H1 (cell line): Measurements from ENCODE around the gene OR8I2. TPM values are rescaled to one million over a fixed set of nuclear protein-coding genes. Genes with fewer than 3 reads are reported as not detected.
"Not testable (repeated sequence)": the region's sequence is repeated elsewhere in the genome, so short reads cannot be mapped to it uniquely, and the experiment has no call there.

Source experiments
- CTCF ChIA-PET: fragments of 300-600 bp; sonication (Branson Sonifier 250); formaldehyde crosslinking; loops from one replicate; lab custom pipeline; 2021; ENCODE audit not compliant: partially characterized antibody; lab: Charles Lee
- POLR2A ChIA-PET: fragments of 300-600 bp; sonication (Branson Sonifier 250); formaldehyde crosslinking; loops from one replicate; lab custom pipeline; 2021; ENCODE audit warnings: inconsistent platforms; ENCODE audit not compliant: partially characterized antibody; lab: Charles Lee
- DNase-seq, 2 experiments: peaks; one replicate each; pipeline versions ENCODE4 v3.0.0 to v3.0.0-alpha.2; 2010 to 2022; ENCODE audit warnings: low spot score in 2 of 2, low read depth in 1 of 2, mixed read lengths in 1 of 2
- FAIRE-seq: peaks from 2 replicates; lab custom pipeline; 2011; peaks lifted over from hg19 to GRCh38; lab: Jason Lieb, UNC
- H2AFZ ChIP-seq: 2 replicates; pipeline ENCODE4 v1.8.1; 2012; ENCODE audit warnings: low read length, inconsistent platforms
- H2AK5ac ChIP-seq: 2 replicates; pipeline ENCODE4 v1.6.1; 2013; ENCODE audit warnings: low read depth, low read length
- H2BK120ac ChIP-seq: replicated peaks from 2 replicates; pipeline ENCODE3; 2013; ENCODE audit warnings: low read depth, low read length, inconsistent platforms
- H2BK12ac ChIP-seq: 2 replicates; pipeline ENCODE4 v1.6.1; 2013; ENCODE audit warnings: low read depth, low read length
- H2BK15ac ChIP-seq: 2 replicates; pipeline ENCODE4 v1.6.1; 2013; ENCODE audit warnings: low read length
- H2BK20ac ChIP-seq: 2 replicates; pipeline ENCODE4 v1.6.1; 2013; ENCODE audit warnings: low read length
- H2BK5ac ChIP-seq: 2 replicates; pipeline ENCODE4 v1.6.1; 2013; ENCODE audit warnings: low read depth, low read length
- H3K14ac ChIP-seq: 2 replicates; pipeline ENCODE4 v1.6.1; 2013; ENCODE audit warnings: inconsistent platforms; ENCODE audit not compliant: insufficient read length
- H3K18ac ChIP-seq: 2 replicates; pipeline ENCODE4 v1.6.1; 2013; ENCODE audit warnings: low read length; ENCODE audit errors: extremely low read depth
- H3K23ac ChIP-seq: 2 replicates; pipeline ENCODE4 v1.6.1; 2013; ENCODE audit warnings: inconsistent platforms; ENCODE audit not compliant: insufficient read length
- H3K23me2 ChIP-seq: 2 replicates; pipeline ENCODE4 v1.6.1; 2013; ENCODE audit warnings: low read depth, low read length
- H3K27ac ChIP-seq: 2 replicates; pipeline ENCODE4 v1.6.1; 2011; ENCODE audit warnings: low read depth, low read length, inconsistent platforms
- H3K27me3 ChIP-seq, 4 experiments: replicated peaks in 1 of 4; 1 replicate in 1 of 4; 2 replicates in 3 of 4; pipeline versions ENCODE4 v1.6.1 to v1.8.1; 2011 to 2013; ENCODE audit warnings: low read length in 3 of 4, mild to moderate bottlenecking in 3 of 4, inconsistent platforms in 2 of 4, mixed read lengths in 2 of 4, moderate library complexity in 1 of 4; ENCODE audit not compliant: control insufficient read depth in 3 of 4, insufficient read depth in 3 of 4; ENCODE audit errors: extremely low read depth in 1 of 4
- H3K36me3 ChIP-seq, 4 experiments: 2 replicates each; pipeline versions ENCODE4 v1.6.1 to v1.8.1; 2011 to 2013; ENCODE audit warnings: mild to moderate bottlenecking in 4 of 4, low read length in 3 of 4, moderate library complexity in 2 of 4, control low read depth in 1 of 4, inconsistent platforms in 1 of 4; ENCODE audit not compliant: insufficient read depth in 4 of 4, control insufficient read depth in 2 of 4
- H3K4ac ChIP-seq: replicated peaks from 2 replicates; pipeline ENCODE3; 2013; ENCODE audit warnings: low read length, low read depth, mixed read lengths, inconsistent platforms; ENCODE audit not compliant: insufficient read length
- H3K4me1 ChIP-seq, 4 experiments: replicated peaks in 1 of 4; 1 replicate in 1 of 4; 2 replicates in 3 of 4; pipeline versions ENCODE4 v1.6.1 to v1.8.1; 2011 to 2013; ENCODE audit warnings: low read length in 3 of 4, inconsistent platforms in 2 of 4, mixed read lengths in 1 of 4; ENCODE audit not compliant: insufficient read depth in 4 of 4, control insufficient read depth in 3 of 4
- H3K4me2 ChIP-seq, 2 experiments: 2 replicates each; pipeline versions ENCODE4 v1.6.1 to v1.8.1; 2011 to 2013; ENCODE audit warnings: low read depth in 2 of 2, low read length in 2 of 2, control low read depth in 1 of 2, inconsistent platforms in 1 of 2, mild to moderate bottlenecking in 1 of 2; ENCODE audit not compliant: insufficient read depth in 1 of 2
- H3K4me3 ChIP-seq, 4 experiments: fragments of 200-600, 300-600 bp in 1 of 4; sonication (generic), shearing (Covaris generic), sonication (Bioruptor Twin) in 1 of 4; 2 replicates each; pipeline versions ENCODE4 v1.5.1 to v1.8.1; 2011 to 2016; ENCODE audit warnings: low read length in 4 of 4, low read depth in 3 of 4, control low read depth in 2 of 4, inconsistent platforms in 2 of 4, mild to moderate bottlenecking in 2 of 4, mixed read lengths in 1 of 4, moderate library complexity in 1 of 4; ENCODE audit not compliant: insufficient read depth in 2 of 4; ENCODE audit errors: extremely low read depth in 1 of 4
- H3K56ac ChIP-seq: replicated peaks from 2 replicates; pipeline ENCODE3; 2013; ENCODE audit warnings: low read depth, mild to moderate bottlenecking, mixed read lengths, low read length, inconsistent platforms; ENCODE audit not compliant: insufficient read length
- H3K79me1 ChIP-seq: 2 replicates; pipeline ENCODE4 v1.6.1; 2013; ENCODE audit warnings: low read depth, low read length, control low read depth
- H3K79me2 ChIP-seq, 2 experiments: 2 replicates each; pipeline versions ENCODE4 v1.6.1 to v1.8.1; 2012 to 2013; ENCODE audit warnings: low read length in 2 of 2, mild to moderate bottlenecking in 2 of 2, inconsistent platforms in 1 of 2; ENCODE audit not compliant: insufficient read depth in 2 of 2, control insufficient read depth in 1 of 2
- H3K9ac ChIP-seq, 4 experiments: replicated peaks in 1 of 4; 1 replicate in 1 of 4; 2 replicates in 3 of 4; pipeline versions ENCODE4 v1.6.1 to v1.8.1; 2011 to 2013; ENCODE audit warnings: low read depth in 3 of 4, low read length in 3 of 4, control low read depth in 2 of 4, mild to moderate bottlenecking in 2 of 4, moderate library complexity in 2 of 4, inconsistent platforms in 1 of 4; ENCODE audit errors: extremely low read depth in 1 of 4
- H3K9me3 ChIP-seq, 2 experiments: 2 replicates each; pipeline versions ENCODE4 v1.6.1 to v1.8.1; 2012 to 2013; ENCODE audit warnings: mild to moderate bottlenecking in 2 of 2, moderate library complexity in 2 of 2, control low read depth in 1 of 2, inconsistent platforms in 1 of 2, low read depth in 1 of 2, low read length in 1 of 2, mixed read lengths in 1 of 2; ENCODE audit not compliant: insufficient read depth in 2 of 2
- H4K20me1 ChIP-seq, 2 experiments: replicated peaks in 1 of 2; 2 replicates each; pipeline versions ENCODE3 to v1.8.1; 2011 to 2013; ENCODE audit warnings: inconsistent platforms in 2 of 2, low read length in 2 of 2, mild to moderate bottlenecking in 1 of 2; ENCODE audit not compliant: insufficient read depth in 2 of 2, control insufficient read depth in 1 of 2
- H4K5ac ChIP-seq: 2 replicates; pipeline ENCODE4 v1.6.1; 2013; ENCODE audit warnings: low read length, low read depth, mixed read lengths, inconsistent platforms; ENCODE audit not compliant: insufficient read length
- H4K8ac ChIP-seq: 2 replicates; pipeline ENCODE4 v1.8.0; 2013; ENCODE audit warnings: mild to moderate bottlenecking, moderate library complexity, low read length, inconsistent platforms; ENCODE audit not compliant: insufficient read depth; ENCODE audit errors: extremely low read depth
- H4K91ac ChIP-seq: replicated peaks from 2 replicates; pipeline ENCODE3; 2013; ENCODE audit warnings: low read length, mixed read lengths, inconsistent platforms; ENCODE audit not compliant: insufficient read length
- WGBS, 2 experiments: shearing (Covaris generic) in 1 of 2; methylation state at CpG; one replicate each; pipeline versions ENCODE4 v1.1.6 to v1.1.7; 2013 to 2015; ENCODE audit warnings: low lambda C conversion rate in 2 of 2, mixed read lengths in 2 of 2, inconsistent platforms in 1 of 2, low coverage in 1 of 2, missing lambda C conversion rate in 1 of 2; ENCODE audit not compliant: insufficient replicate concordance in 2 of 2, insufficient coverage in 1 of 2, insufficient read length in 1 of 2; ENCODE audit errors: extremely low coverage in 1 of 2, missing lambda C conversion rate in 1 of 2; 5-methylcytosine and 5-hydroxymethylcytosine counted together
- polyA plus RNA-seq, 7 experiments: library from polyadenylated mRNA; depleted of rRNA in 3 of 7; stranded (reverse) in 5 of 7; unstranded in 2 of 7; fragments of >200 nt in 5 of 7; fragments of 200-250 nt in 2 of 7; gene quantifications; 1 replicate in 5 of 7; 2 replicates in 1 of 7; 4 replicates in 1 of 7; pipeline versions ENCODE4 v1.2.1 to v1.2.3, GENCODE V29; 2011 to 2013; ENCODE audit warnings: missing spikeins in 2 of 7, mixed read lengths in 2 of 7
- total RNA-seq: library from RNA; stranded (reverse); fragmentation: NEBNext Ultra II Directional; extraction: Animal tissue kit (Norgen Biotek cat#: 25700); gene quantifications from 2 replicates; pipeline ENCODE4 v1.2.1, GENCODE V29; 2021

OR8I2 gene
- total and polyA plus RNA-seq, 2 of the 8 experiments (the other 6 are each of a cell fraction or from before 2014, with no cell fraction given): not detected

GRCh38 chr11:56058260-56058780 is 34.8 kb upstream of the OR8I2 start:
- H2AFZ ChIP-seq, FAIRE-seq, H3K79me2 ChIP-seq, H3K18ac ChIP-seq, H2BK120ac ChIP-seq, CTCF ChIA-PET, H3K4me3 ChIP-seq, H4K20me1 ChIP-seq, DNase-seq, H3K27ac ChIP-seq, H3K4me1 ChIP-seq, H3K79me1 ChIP-seq, H3K14ac ChIP-seq, H3K56ac ChIP-seq, H4K8ac ChIP-seq, H4K91ac ChIP-seq, H3K36me3 ChIP-seq, H4K5ac ChIP-seq, H3K27me3 ChIP-seq, POLR2A ChIA-PET, H2AK5ac ChIP-seq, H3K23ac ChIP-seq, H2BK15ac ChIP-seq, H3K4ac ChIP-seq, H3K9me3 ChIP-seq, H2BK20ac ChIP-seq, H3K23me2 ChIP-seq, H3K9ac ChIP-seq: not testable (repeated sequence)
- peak overlapping the region in 1 of 2 experiments; percentile 36; a peak in 1 of 4 replicates for H3K4me2 ChIP-seq
- H2BK5ac ChIP-seq: peak overlapping the region; percentile 40; the same call in 1 of the 2 replicates
- H2BK12ac ChIP-seq: peak overlapping the region; percentile 19; the same call in 1 of the 2 replicates
- 80% methylated on average over 7 of the region's 7 CpGs; no CpG with 5 or more reads in 1 of the 2 experiments for WGBS, 2 experiments
